ENCODE data around the gene ITGAD. TPM values are rescaled to one million over a fixed set of nuclear protein-coding genes. Genes with fewer than 3 reads are reported as not detected.

ITGAD gene
- total and polyA plus RNA-seq, 2 of the 13 experiments (the other 11 are each of a cell fraction or from before 2014, with no cell fraction given), result not detected

DNA sequence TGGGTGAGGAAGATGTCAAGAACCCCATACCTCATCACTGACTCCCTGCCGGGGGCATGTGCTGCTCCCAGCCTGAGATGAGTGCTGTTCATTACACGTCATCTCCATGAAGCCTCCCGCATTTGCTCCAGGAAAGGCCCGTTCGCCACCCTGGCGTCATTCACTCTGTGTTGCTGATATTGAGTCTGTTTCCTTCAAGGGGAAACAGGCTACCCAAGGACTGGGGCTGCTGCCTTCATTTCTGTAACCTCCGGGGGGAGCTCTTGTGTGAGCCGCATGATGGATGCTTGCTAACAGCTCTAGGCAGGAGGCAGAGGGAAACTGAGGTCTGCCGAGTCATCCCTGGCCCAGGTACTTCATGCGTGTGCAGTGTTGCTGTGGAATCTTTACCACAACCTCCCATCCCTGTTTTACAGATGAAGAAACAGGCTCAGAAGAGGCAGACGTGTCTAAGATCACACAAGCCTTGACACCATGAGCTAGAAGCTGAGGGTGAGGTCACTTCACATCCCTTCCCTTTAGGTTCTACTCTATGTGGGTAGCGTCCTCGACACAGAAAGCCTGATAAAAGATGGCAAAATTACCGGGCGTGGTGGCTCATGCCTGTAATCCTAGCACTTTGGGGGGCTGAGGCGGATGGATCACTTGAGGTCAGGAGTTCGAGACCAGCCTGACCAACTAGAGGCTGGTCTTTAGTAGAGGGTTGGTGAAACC, 62.6 kb downstream of the ITGAD start (continued):
- TF ChIP-seq, protein P1, sequence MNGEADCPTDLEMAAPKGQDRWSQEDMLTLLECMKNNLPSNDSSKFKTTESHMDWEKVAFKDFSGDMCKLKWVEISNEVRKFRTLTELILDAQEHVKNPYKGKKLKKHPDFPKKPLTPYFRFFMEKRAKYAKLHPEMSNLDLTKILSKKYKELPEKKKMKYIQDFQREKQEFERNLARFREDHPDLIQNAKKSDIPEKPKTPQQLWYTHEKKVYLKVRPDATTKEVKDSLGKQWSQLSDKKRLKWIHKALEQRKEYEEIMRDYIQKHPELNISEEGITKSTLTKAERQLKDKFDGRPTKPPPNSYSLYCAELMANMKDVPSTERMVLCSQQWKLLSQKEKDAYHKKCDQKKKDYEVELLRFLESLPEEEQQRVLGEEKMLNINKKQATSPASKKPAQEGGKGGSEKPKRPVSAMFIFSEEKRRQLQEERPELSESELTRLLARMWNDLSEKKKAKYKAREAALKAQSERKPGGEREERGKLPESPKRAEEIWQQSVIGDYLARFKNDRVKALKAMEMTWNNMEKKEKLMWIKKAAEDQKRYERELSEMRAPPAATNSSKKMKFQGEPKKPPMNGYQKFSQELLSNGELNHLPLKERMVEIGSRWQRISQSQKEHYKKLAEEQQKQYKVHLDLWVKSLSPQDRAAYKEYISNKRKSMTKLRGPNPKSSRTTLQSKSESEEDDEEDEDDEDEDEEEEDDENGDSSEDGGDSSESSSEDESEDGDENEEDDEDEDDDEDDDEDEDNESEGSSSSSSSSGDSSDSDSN (CRISPR knock-in tag; IDR thresholded peaks at IDR 0.05), result 0 out of 2 replicates have a peak, but pooled peaks have one; percentile 4
- peak in 1 of 2 experiments; percentile 30; a peak in 1 of 4 replicates for TF ChIP-seq POLR2A (IDR thresholded peaks at IDR 0.05; ENCODE audit: insufficient read depth in 1 of 2, low read depth in 2 of 2, low read length in 2 of 2)
- TF ChIP-seq JUN (CRISPR knock-in tag; IDR thresholded peaks at IDR 0.05), result no peak

DNA sequence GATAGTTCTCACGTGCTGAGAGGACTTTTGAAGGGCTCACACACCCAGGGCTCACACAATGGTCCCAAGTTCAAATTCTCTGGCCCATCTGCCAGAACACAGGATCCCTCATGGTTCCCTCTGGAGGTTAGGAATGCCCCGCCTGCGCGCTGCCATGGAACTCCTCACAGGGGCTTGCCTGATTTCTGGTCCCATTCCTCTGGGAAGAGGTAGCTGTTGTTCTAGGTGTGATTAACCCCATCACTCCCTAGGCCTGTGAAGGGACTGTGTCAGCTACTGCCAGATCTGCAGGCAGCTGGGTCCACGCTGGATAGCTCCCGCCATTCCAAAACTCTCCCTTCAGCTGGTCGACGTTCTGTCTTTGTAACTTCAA, 63.8 kb downstream of the ITGAD start:
- H3K4me1 ChIP-seq (ENCODE audit: insufficient read depth, low read length), result peaks cover 69% of the 10 kb centered on the region
- H3K4me3 ChIP-seq (replicated peaks in 1 of 3; ENCODE audit: insufficient read depth in 1 of 3, low read depth in 2 of 3, low read length in 3 of 3), result peak overlapping the region; percentile 6 to 98 (median 83); a peak in 5 of 6 replicates
- peak overlapping the region; percentile 97; the same call in 1 of the 2 replicates for H3K9ac ChIP-seq (ENCODE audit: insufficient read depth, low read depth, low read length)
- no peak overlapping the region for H2AFZ ChIP-seq (ENCODE audit: low read length)
- peak overlapping the region; percentile 95 for H3K27ac ChIP-seq (ENCODE audit: extremely low read length, insufficient read depth, low read length)
- no peaks in the 10 kb centered on the region for H3K9me3 ChIP-seq (ENCODE audit: low read length)
- POLR2A ChIA-PET, result interaction anchor here (1.1 to 8.3 kb wide), 4 partner anchors 8 to 277 kb away, joined by 5 to 110 read pairs (median 8); partner anchors contain the start of gene FUS
- in situ Hi-C loops (cut with HindIII; ENCODE audit: extremely low pct_ligation_motif_present, low pct_unique_long_range_greater_than_20kb), result loop anchor here (5.0 to 10.0 kb wide), 3 partner anchors 245 to 465 kb away; partner anchors contain the start of gene ZNF267
- peaks cover 5 to 11% of the 10 kb centered on the region in 2 experiments for H3K36me3 ChIP-seq (replicated peaks in 1 of 2; ENCODE audit: control insufficient read depth in 1 of 2, insufficient read depth in 2 of 2, low read length in 2 of 2)
- intact Hi-C loops (cut with micrococcal nuclease; ENCODE audit: unreplicated experiment), result loop anchor here (5.0 kb wide), 1 partner anchor 415 kb away; the partner anchor contains the start of gene ZNF267
- ATAC-seq (no peak), FAIRE-seq (no peak), DNase-seq (ENCODE audit: low spot score) (no peak)
- H3K79me2 ChIP-seq (ENCODE audit: insufficient read depth, low read length), result peaks cover 38% of the 10 kb centered on the region
- peaks cover 49% of the 10 kb centered on the region for H4K20me1 ChIP-seq (ENCODE audit: insufficient read depth, low read length)
- CTCF ChIA-PET (ENCODE audit: low intra/inter-chr PET ratio, low total read pairs), result no interaction called here
- WGBS (ENCODE audit: low lambda C conversion rate), result 71% methylated on average over 8 of the region's 8 CpGs
- peak overlapping the region; percentile 99 for H3K4me2 ChIP-seq (ENCODE audit: low read depth, low read length)
- no peaks in the 10 kb centered on the region; a peak in 1 of 5 replicates for H3K27me3 ChIP-seq (ENCODE audit: control insufficient read depth in 1 of 2, insufficient read depth in 2 of 2, low read length in 2 of 2)
- no TSS peak for BruUV-seq (replicated peaks)
- 0 out of 2 replicates have a peak, but pooled peaks have one; percentile 38 for TF ChIP-seq FOXC1 (CRISPR knock-in tag; IDR thresholded peaks at IDR 0.05; ENCODE audit: borderline replicate concordance)
- TF ChIP-seq ZNF430 (CRISPR knock-in tag; IDR thresholded peaks at IDR 0.05), result 0 out of 2 replicates have a peak, but pooled peaks have one; percentile 57
- TF ChIP-seq, protein P2, sequence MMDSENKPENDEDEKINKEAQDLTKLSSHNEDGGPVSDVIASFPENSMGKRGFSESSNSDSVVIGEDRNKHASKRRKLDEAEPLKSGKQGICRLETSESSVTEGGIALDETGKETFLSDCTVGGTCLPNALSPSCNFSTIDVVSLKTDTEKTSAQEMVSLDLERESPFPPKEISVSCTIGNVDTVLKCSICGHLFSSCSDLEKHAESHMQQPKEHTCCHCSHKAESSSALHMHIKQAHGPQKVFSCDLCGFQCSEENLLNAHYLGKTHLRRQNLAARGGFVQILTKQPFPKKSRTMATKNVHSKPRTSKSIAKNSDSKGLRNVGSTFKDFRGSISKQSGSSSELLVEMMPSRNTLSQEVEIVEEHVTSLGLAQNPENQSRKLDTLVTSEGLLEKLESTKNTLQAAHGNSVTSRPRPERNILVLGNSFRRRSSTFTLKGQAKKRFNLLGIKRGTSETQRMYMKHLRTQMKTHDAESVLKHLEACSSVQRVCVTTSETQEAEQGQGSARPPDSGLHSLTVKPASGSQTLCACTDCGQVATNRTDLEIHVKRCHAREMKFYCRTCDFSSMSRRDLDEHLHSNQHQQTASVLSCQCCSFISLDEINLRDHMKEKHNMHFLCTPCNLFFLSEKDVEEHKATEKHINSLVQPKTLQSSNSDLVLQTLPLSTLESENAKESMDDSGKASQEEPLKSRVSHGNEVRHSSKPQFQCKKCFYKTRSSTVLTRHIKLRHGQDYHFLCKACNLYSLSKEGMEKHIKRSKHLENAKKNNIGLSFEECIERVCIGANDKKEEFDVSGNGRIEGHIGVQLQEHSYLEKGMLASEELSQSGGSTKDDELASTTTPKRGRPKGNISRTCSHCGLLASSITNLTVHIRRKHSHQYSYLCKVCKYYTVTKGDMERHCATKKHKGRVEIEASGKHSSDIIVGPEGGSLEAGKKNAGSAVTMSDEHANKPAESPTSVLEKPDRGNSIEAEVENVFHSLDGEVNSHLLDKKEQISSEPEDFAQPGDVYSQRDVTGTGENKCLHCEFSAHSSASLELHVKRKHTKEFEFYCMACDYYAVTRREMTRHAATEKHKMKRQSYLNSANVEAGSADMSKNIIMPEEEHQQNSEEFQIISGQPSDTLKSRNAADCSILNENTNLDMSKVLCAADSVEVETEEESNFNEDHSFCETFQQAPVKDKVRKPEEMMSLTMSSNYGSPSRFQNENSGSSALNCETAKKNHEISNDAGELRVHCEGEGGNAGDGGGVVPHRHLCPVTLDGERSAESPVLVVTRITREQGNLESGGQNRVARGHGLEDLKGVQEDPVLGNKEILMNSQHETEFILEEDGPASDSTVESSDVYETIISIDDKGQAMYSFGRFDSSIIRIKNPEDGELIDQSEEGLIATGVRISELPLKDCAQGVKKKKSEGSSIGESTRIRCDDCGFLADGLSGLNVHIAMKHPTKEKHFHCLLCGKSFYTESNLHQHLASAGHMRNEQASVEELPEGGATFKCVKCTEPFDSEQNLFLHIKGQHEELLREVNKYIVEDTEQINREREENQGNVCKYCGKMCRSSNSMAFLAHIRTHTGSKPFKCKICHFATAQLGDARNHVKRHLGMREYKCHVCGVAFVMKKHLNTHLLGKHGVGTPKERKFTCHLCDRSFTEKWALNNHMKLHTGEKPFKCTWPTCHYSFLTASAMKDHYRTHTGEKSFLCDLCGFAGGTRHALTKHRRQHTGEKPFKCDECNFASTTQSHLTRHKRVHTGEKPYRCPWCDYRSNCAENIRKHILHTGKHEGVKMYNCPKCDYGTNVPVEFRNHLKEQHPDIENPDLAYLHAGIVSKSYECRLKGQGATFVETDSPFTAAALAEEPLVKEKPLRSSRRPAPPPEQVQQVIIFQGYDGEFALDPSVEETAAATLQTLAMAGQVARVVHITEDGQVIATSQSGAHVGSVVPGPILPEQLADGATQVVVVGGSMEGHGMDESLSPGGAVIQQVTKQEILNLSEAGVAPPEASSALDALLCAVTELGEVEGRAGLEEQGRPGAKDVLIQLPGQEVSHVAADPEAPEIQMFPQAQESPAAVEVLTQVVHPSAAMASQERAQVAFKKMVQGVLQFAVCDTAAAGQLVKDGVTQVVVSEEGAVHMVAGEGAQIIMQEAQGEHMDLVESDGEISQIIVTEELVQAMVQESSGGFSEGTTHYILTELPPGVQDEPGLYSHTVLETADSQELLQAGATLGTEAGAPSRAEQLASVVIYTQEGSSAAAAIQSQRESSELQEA (CRISPR knock-in tag; IDR thresholded peaks at IDR 0.05; ENCODE audit: not compliant biosample characterization), result no peak
- TF ChIP-seq ZBTB20 (CRISPR knock-in tag; IDR thresholded peaks at IDR 0.05; ENCODE audit: borderline replicate concordance, low read depth), result no peak
- TF ChIP-seq GTF3A (CRISPR knock-in tag; conservative IDR thresholded peaks at IDR 0.05), result no peak

Data from HepG2 (cell line).